Loucy (cell line): Measurements from ENCODE around the gene OSGIN1.

Source experiments
- H2AFZ ChIP-seq: fragments of 200-600 bp; sonication (generic); 2 replicates; pipeline ENCODE4 v1.6.0; 2016; ENCODE audit warnings: antibody characterized with exemption, mild to moderate bottlenecking, low read length, moderate library complexity
- H3F3A ChIP-seq: fragments of 200-600 bp; 2 replicates; pipeline ENCODE4 v1.6.0; 2016; ENCODE audit warnings: antibody characterized with exemption, low read depth, mild to moderate bottlenecking
- H3K27me3 ChIP-seq: fragments of 200-600 bp; sonication (generic); 2 replicates; pipeline ENCODE4 v1.6.1; 2014; ENCODE audit warnings: low read length, mild to moderate bottlenecking; ENCODE audit not compliant: insufficient read depth, poor library complexity, severe bottlenecking
- H3K36me3 ChIP-seq: fragments of 200-600 bp; sonication (generic); 2 replicates; pipeline ENCODE4 v1.6.1; 2016; ENCODE audit warnings: low read length; ENCODE audit not compliant: insufficient read depth
- H3K4me1 ChIP-seq: fragments of 200-600 bp; sonication (generic); 2 replicates; pipeline ENCODE4 v1.5.1; 2014; ENCODE audit warnings: low read length, mild to moderate bottlenecking; ENCODE audit not compliant: insufficient read depth, poor library complexity, severe bottlenecking
- H3K4me2 ChIP-seq: fragments of 200-600 bp; sonication (generic); 2 replicates; pipeline ENCODE4 v1.6.0; 2014; ENCODE audit warnings: antibody characterized with exemption, low read length, low read depth, mild to moderate bottlenecking; ENCODE audit not compliant: poor library complexity, severe bottlenecking
- H3K4me3 ChIP-seq: fragments of 200-600 bp; sonication (generic); 2 replicates; pipeline ENCODE4 v1.5.1; 2014; ENCODE audit warnings: low read length, mild to moderate bottlenecking, mixed read lengths; ENCODE audit not compliant: poor library complexity, severe bottlenecking
- H3K79me2 ChIP-seq: fragments of 200-600 bp; sonication (generic); 2 replicates; pipeline ENCODE4 v1.6.1; 2014; ENCODE audit warnings: low read length; ENCODE audit not compliant: insufficient read depth
- H3K9ac ChIP-seq: fragments of 200-600 bp; sonication (generic); 2 replicates; pipeline ENCODE4 v1.6.0; 2014; ENCODE audit warnings: mild to moderate bottlenecking, low read depth, low read length, moderate library complexity; ENCODE audit not compliant: poor library complexity, severe bottlenecking
- H3K9me2 ChIP-seq: fragments of 200-600 bp; sonication (generic); replicated peaks from 2 replicates; pipeline ENCODE4 v1.6.1; 2016; ENCODE audit warnings: low read depth, low read length, mixed read lengths
- H3K9me3 ChIP-seq: fragments of 200-600 bp; sonication (generic); 2 replicates; pipeline ENCODE4 v1.6.1; 2014; ENCODE audit warnings: mild to moderate bottlenecking, antibody characterized with exemption, low read length, low read depth; ENCODE audit not compliant: insufficient read depth
- H4K20me1 ChIP-seq: fragments of 200-600 bp; sonication (generic); 2 replicates; pipeline ENCODE4 v1.6.0; 2014; ENCODE audit warnings: antibody characterized with exemption, low read length, mild to moderate bottlenecking; ENCODE audit not compliant: insufficient read depth, poor library complexity, severe bottlenecking
- CTCF ChIP-seq: fragments of 200-600 bp; sonication (generic); conservative IDR thresholded peaks from 2 replicates; pipeline ENCODE4 v1.5.1; 2014; ENCODE audit warnings: mild to moderate bottlenecking, antibody characterized with exemption, low read length
- EZH2phosphoT487 ChIP-seq: fragments of 200-600 bp; IDR thresholded peaks from 2 replicates; pipeline ENCODE4 v1.6.1; 2018; ENCODE audit warnings: antibody characterized with exemption, mild to moderate bottlenecking, moderate library complexity, borderline replicate concordance

The OSGIN1 gene

GRCh38 chr16:83967091-83967490, 14.1 kb downstream of the OSGIN1 start:
- H3K27me3 ChIP-seq: no peaks in the 10 kb centered on the region
- no peaks in the 10 kb centered on the region for H3K79me2 ChIP-seq
- H3K9me2 ChIP-seq: no peaks in the 10 kb centered on the region
- TF ChIP-seq EZH2phosphoT487: no peak
- no peak for TF ChIP-seq CTCF
- H3K9me3 ChIP-seq: no peaks in the 10 kb centered on the region
- no peak overlapping the region for H3K4me2 ChIP-seq
- H3F3A ChIP-seq: no peaks in the 10 kb centered on the region
- no peak overlapping the region for H3K4me3 ChIP-seq
- H2AFZ ChIP-seq: no peak overlapping the region
- H4K20me1 ChIP-seq: no peaks in the 10 kb centered on the region
- no peaks in the 10 kb centered on the region for H3K36me3 ChIP-seq
- H3K9ac ChIP-seq: no peak overlapping the region
- no peaks in the 10 kb centered on the region for H3K4me1 ChIP-seq

GRCh38 chr16:83967838-83968305, 14.8 kb downstream of the OSGIN1 start, which contains the start of gene NECAB2:
TSS of gene NECAB2 (plus strand) at chr16:83968244. CDS start at chr16:83968649, 405 bp downstream.
- H3K4me1 ChIP-seq: no peaks in the 10 kb centered on the region
- no peak for TF ChIP-seq CTCF
- TF ChIP-seq EZH2phosphoT487: no peak
- H3K9ac ChIP-seq: no peak within 1 kb of the TSS
- no peaks in the 10 kb centered on the region for H4K20me1 ChIP-seq
- H3K4me2 ChIP-seq: no peak within 1 kb of the TSS
- H3K27me3 ChIP-seq: no peaks in the 10 kb centered on the region
- H3K4me3 ChIP-seq: no peak within 1 kb of the TSS
- no peak within 1 kb of the TSS for H2AFZ ChIP-seq
- H3K36me3 ChIP-seq: no peaks in the 10 kb centered on the region
- H3K79me2 ChIP-seq: no peaks in the 10 kb centered on the region
- H3K9me3 ChIP-seq: no peaks in the 10 kb centered on the region
- no peaks in the 10 kb centered on the region for H3F3A ChIP-seq
- no peaks in the 10 kb centered on the region for H3K9me2 ChIP-seq

- H3K4me2 ChIP-seq: no peak overlapping the region
- H3K36me3 ChIP-seq: no peaks in the 10 kb centered on the region
- no peak overlapping the region for H3K9ac ChIP-seq
- no peak overlapping the region for H2AFZ ChIP-seq
- no peaks in the 10 kb centered on the region for H3K9me3 ChIP-seq
- no peaks in the 10 kb centered on the region for H4K20me1 ChIP-seq
- no peaks in the 10 kb centered on the region for H3K27me3 ChIP-seq
- H3F3A ChIP-seq: no peaks in the 10 kb centered on the region
- H3K9me2 ChIP-seq: no peaks in the 10 kb centered on the region
- H3K4me3 ChIP-seq: no peak overlapping the region
- TF ChIP-seq EZH2phosphoT487 (no peak), CTCF (no peak)
- no peaks in the 10 kb centered on the region for H3K4me1 ChIP-seq
- H3K79me2 ChIP-seq: no peaks in the 10 kb centered on the region
Measured at GRCh38 chr16:83968306-83968851, 15.3 kb downstream of the OSGIN1 start.
